OCI-LY7 (cell line): ENCODE measurements around the gene SMPDL3A.

ENCODE experiments used
- EZH2phosphoT487 ChIP-seq: fragments of 200-600 bp; sonication (generic); IDR thresholded peaks from 2 replicates; pipeline ENCODE4 v1.6.1; 2018; ENCODE audit warnings: low read depth, borderline replicate concordance, mild to moderate bottlenecking, mixed run types, antibody characterized with exemption, low read length, moderate library complexity, mixed read lengths
- TF ChIP-seq, protein P1 (sequence below): fragments of 200-600 bp; sonication (generic); conservative IDR thresholded peaks from 2 replicates; pipeline ENCODE4 v1.5.1; 2014; ENCODE audit warnings: mild to moderate bottlenecking, antibody characterized with exemption, low read length, moderate library complexity, mixed read lengths

DNA sequence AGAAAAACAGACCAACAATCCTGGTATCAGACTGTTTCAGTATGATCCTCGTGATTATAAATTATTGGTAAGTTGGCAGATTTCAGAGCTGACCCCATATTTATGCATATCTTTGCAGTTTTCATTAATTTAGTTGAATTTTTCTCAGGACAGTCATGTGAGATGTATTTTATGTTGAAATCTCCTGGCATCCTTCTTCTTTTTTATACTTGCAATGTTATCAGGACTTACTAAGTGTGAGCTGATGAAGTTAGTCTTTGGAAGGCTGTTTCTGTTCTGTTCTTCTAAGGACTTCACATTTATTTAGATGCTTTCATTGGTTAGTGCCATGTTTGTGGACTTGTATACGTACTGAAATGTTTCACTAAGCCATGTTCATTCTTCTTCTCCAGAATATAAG is 17.2 kb downstream of the SMPDL3A start:
- TF ChIP-seq, protein P1, sequence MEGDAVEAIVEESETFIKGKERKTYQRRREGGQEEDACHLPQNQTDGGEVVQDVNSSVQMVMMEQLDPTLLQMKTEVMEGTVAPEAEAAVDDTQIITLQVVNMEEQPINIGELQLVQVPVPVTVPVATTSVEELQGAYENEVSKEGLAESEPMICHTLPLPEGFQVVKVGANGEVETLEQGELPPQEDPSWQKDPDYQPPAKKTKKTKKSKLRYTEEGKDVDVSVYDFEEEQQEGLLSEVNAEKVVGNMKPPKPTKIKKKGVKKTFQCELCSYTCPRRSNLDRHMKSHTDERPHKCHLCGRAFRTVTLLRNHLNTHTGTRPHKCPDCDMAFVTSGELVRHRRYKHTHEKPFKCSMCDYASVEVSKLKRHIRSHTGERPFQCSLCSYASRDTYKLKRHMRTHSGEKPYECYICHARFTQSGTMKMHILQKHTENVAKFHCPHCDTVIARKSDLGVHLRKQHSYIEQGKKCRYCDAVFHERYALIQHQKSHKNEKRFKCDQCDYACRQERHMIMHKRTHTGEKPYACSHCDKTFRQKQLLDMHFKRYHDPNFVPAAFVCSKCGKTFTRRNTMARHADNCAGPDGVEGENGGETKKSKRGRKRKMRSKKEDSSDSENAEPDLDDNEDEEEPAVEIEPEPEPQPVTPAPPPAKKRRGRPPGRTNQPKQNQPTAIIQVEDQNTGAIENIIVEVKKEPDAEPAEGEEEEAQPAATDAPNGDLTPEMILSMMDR, result no peak
- TF ChIP-seq EZH2phosphoT487, result no peak
